Stimulated activated CD8-positive, alpha-beta memory T cell treated with anti-CD3 and anti-CD28 coated beads, Interleukin-12 subunit alpha, Interleukin-12 subunit beta, amount 100 ng/mL, for 4 hours (primary cell): ENCODE measurements around the gene ATP6V0D1.

Experiments
- DNase-seq: peaks from one replicate; pipeline ENCODE4 v3.0.0-alpha.2; 2020; ENCODE audit warnings: low read depth

The ATP6V0D1 gene

DNA sequence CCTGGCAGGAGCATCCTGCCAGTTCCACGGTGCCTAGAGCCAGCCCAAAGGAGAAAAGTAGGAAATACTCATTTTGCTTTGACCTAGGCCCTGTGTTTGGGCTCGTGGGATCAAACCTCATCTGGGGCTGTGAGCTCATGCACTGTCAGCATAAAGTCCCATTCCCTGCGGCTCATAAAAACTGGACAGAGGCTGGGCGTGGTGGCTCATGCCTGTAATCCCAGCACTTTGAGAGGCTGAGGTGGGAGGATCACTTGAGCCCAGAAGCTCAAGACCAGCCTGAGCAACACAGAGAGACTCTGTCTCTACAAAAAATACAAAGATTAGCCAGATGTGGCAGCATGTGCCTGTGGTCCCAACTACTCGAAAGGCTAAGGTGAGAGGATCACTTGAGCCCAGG lies 17.9 kb downstream of the ATP6V0D1 start:
- no peak for DNase-seq

DNA sequence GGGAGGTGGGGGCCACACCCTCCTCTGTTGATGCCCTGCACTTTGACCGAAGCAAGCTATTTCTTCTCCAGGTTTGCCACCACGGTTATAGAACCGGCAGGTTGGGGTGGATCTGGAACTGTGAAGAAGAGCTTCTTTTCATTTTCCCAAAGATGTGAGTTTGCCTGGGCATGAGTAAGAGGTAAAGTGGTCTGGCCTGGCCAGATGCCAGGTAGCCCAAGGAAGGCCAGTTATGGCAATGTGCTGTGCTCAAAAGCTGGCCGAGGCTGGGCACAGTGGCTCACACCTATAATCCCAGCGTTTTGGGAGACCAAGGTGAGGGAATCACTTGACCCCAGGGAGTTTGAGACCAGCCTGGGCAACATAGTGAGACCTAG lies 18.7 kb downstream of the ATP6V0D1 start:
- DNase-seq, result no peak

DNA sequence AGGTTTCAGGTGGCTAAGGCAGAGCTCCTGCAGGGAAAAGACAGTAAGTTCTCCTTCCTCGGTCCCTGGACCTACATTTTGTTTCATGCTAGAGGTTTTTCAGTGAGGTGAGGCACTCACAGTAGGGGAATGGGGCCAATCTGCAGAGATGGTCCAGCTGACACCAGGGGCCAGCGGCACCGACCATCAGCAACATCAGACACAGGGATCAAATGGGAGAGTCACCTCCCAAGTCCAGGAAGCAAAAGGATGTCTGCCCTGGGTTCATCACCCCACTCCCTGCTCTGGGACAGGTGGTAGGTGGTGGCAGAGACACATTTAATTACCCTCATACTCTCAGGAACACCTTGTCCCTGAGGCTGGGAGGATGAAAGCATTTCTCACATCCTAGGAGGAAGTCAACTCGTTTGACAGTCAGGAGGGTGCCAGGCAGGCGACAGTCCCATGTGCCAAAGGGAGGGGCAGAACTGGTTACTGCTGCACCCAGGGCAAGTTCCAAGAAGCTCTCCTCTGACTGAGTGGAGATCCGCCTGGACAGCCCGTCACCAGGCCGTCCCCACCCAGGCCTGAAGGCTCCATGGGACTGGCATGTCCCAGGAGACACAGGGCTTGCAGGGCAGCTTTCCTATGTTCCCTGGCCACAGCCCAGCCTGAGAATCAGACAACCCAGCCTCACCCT lies 19.2 kb downstream of the ATP6V0D1 start:
- no peak for DNase-seq

DNA sequence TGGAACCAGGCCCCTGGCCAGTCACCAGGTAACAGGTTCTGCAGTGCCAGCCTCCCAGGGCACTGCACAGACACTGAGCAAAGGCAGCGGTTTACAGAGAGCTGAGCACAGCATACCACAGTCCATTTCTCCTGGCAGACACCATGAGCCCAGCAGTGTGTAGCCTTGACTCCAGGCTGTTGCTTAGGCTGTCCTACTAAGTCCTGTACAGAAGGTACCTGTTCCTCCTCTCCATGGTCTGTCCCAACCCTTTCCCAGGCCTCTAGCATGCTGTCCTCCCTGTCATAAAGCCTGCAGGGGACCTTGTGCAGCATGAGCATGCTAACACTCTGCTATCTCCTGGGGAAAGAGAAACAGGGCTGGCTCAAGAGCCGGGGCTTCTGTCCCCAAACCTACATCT lies 20.0 kb downstream of the ATP6V0D1 start:
- no peak for DNase-seq

DNA sequence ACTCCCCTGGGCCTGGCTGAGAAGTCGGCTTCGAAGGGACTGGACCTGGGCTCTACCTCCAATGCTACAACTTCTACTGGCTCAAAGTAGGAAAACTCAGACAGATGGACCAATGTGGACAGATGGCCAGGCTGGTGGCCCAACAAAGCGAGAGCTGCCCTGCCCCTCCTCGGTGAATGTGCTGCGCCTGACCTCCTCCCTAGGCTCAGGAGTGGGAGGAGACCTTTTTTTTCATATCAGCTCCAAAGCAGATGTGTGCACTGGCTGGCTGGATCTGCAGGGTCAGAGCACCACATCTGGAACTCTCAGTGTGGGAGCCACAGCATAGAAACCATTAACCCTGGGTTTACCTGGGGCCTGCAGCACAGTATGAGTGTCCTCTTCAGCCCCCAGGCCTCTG lies 20.8 kb downstream of the ATP6V0D1 start:
- no peak for DNase-seq

DNA sequence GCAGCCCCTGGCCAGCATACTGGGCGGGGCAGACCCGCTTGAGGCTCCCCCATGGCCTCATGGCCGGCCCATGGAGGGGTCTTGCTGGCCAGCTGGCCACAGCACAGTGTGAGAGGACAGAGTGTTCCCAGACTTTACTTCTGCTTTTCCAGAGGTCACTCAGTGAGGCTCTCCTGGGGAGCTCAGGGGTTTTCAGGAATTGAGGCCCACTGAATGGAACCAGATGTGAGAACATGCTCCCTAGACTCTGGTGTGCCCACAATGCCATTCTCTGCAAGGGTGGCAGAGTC lies 21.2 kb downstream of the ATP6V0D1 start:
- DNase-seq, result no peak

DNA sequence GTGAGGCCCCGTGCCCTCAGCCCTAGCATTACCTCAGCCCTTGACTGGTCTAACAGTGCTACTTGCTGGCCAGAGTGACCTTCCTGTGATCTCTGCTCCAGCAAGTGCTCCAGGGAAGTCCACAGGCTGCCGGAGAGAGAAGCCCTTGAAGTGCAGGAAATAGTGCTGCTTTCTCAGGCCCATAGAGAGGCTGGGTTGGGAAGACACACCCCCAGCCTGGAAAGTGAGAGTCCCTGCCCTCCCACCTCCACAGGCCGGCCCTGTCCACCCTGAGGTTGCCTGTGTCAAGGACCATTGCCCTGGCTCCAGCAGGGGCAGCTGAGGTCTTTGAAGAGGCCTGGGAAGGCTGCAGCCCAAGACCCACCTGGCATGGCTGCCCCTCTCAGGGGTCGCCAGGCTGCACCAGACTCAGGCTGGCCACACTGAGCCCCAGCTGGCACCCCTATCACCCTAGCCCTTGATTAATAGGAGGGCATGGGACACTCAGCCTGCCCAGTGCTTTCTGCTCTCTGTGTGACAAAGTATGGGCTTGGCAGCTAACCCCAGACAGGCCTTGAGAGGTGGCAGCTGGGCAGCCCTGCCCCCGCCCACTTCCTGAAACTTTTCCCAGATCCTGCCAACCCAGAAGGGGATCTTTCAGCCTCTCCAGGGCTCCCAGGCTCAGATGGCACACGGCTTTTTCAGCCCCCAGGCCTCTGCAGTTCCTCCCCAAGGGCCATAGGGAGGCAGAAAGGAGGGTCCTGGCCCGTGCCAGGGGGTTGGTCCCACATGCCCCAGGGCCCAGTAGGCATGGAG lies 21.7 kb downstream of the ATP6V0D1 start:
- DNase-seq, result no peak

DNA sequence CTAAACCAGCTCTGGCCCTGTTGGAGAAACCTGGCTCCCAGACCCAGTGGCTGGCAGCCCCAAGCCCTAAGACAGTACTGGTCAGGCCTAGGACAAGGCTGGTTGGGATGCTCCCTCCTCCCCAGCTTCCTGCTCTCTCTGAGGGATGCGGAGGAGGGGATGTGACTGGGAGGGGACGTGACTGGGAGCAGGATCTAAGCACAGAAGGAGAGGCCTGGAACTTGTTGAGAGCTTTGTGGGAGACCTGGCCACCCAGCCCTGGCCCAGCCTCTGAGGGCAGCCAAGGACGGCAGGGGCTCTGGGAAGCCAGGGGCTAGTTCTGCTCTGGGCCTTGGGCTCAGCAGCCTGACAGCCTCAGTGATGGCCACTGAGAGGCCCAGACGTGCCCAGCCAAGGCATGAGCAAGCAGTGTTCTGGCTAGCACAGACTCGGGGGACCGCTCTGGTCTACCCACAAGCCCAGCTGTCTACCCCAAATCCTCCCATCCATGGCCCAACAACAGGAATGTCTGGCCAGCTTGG lies 22.8 kb downstream of the ATP6V0D1 start:
- no peak for DNase-seq

DNA sequence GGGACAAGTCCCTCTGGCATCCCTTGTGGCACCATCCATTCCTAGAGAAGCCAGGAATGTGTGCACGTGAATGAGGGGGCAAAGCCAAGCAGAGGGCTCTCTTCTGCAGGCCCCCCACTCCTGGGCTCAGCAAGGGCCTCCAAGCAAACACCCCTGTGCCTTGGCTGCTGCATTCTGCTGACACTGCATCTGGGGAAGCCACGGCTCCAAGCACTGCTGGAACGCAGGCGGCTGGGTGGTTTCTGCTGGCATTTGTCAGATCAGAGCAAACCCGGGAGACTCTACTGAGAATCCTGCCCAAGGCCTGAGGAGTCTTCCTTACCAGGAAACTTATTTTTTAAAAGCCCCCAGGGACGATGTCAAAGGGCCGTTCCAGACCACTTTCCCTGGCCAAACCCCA lies 23.3 kb downstream of the ATP6V0D1 start:
- no peak for DNase-seq

DNA sequence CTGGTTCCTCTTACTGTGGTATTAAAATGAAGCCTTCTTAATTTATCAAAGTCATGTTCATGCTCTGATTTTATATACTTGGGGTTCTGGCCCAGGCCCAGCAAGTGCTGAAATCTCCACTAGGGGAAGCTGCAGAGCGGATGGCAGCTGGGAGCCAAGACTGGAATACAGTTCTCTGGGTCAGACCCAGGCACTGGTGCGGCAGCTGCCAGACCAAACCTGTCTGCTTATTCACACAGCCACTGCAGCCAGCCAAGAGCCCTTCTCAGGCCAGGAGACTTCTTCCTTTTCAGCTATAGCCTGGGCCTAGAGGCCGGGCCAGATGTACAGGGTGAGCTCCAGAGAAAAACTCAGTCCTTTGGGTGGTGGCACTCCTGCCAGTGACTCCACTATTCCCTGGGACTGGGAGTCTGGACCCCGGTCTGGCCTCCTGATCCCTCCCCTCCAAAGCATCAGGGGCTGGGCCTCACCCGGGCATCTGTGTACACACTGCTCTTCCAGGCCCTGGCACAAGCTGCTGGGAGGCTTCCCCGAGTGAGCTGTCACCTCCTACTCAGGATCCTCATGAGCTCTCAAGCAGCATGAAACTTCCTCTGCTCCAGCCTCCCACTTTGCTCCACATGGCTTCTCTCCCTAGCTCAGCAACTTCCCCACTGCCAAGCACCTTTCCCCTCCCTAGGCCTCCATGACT lies 24.4 kb downstream of the ATP6V0D1 start:
- DNase-seq, result no peak

DNA sequence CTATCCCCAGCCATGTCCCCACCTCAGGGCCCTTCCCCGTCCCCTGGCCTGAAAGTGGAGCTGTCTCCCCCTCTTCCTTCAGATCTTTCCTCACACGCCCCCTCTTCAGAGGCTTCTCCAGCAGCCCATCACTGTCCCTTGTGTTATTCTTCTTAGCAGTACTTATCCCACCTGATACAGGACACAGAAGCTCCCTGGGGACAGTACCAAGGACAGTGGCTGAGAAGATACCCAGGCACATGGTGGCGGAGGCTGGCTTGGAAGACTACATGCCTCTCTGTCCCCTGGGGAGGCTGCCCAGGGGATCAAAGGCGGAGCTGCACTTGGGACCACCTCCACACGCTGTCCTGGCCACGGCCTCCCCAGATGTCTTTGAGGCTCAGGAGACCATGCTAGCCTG lies 26.1 kb downstream of the ATP6V0D1 start:
- no peak for DNase-seq

DNA sequence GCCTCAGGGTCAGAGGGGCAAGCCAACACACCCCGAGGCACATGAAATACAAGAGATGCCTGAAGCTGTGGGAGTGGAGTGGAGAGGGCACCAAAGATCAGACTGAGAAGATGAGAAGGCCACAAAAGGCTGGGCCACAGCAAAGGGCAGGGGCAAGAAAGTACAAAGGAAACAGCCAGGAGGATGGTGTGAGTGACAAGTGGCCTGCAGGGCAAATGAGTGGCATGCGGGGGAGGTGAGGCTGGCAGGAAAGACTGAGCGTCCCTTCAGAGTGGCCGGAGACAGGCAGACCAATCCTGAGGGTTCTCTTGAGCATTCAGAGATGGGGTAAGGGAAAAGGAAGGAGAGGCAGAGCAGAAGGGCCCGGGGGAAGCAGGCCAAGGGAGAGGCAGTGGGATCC lies 26.9 kb downstream of the ATP6V0D1 start:
- no peak for DNase-seq

DNA sequence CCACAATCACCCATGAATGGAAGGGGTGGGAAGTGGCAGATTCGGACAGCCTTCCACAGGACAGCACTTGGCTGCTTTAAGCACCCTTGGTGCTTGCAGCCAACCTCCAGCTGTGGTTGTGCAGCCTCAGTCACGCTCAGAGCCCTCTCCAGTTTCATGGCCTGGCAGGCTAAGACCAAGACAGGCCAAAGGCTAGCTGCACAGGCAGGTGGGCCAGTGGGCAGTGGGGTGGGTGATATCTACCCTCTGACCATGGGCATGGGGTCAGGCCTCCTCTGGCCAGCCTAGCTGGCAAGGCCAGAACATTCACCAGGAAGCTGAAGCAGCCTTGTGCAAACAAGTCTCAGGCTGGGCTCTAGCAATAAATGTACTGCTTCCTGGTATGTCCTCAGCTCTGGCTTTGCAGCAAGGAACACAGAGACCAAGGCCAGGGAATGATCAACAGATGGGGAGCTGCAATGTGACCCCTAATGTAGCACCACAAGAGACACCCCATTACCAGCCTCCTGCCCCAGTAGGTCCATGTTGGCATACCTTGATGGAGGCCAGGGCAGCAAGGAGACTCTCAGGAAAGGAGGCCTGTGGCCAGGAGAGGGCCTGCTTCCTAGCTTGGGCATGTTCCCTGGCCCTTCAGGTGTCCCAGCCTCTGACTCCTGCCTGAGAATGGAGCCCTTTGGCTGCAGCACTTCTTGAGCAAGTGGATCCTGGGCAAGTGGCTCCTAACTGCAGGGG lies 29.1 kb downstream of the ATP6V0D1 start:
- no peak for DNase-seq

DNA sequence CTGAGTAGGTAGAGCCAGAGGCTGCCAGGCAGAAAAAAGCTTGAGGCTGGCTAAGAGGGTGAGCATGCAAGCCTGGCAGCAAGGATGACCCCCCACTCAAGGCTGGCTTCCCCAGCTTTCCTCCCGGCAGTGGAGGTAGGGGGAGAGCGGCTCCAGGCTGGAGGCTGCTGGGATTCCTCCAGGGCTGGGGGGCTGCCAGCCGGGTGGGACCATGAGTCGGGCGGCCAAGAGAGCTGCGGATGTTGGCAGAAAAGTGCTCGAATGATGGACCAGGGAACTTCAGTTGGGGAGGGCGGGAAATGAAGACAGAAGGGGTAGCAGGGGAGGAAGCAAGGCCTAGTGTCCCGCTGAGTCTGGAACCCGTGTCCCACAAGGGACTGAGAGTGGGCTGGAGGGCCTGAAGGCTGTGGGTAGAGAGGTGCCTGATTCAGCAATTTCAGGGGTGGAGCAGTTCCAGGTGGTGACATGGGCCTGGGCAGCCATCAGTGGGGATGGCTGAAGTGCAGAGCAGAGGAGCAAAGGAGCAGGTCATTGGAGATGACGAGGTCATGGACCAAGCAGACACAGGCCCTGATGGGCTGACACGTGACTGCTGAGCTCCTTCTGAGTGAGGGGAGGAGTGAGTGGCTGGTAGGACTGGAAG lies 29.8 kb downstream of the ATP6V0D1 start:
- DNase-seq, result no peak

DNA sequence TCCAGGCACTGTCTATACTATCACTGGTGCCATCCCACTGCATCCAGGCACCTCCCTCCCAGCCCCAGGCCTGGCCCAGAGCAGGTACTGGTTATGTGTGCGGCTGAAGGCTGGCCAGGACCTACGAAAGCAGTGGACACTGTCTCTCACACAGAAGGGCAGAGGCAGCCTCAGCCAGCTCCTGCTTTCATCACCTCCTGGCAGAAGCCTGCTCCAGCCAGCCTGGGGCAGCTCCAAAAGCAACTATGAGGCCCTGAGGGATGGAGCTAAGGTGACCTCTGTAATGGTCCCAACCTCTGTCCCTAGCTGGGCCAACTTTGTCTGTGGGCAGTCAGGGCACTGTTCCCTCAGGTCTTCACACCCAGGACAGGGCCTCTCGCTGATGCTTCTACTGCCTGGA lies 31.2 kb downstream of the ATP6V0D1 start:
- DNase-seq, result no peak

DNA sequence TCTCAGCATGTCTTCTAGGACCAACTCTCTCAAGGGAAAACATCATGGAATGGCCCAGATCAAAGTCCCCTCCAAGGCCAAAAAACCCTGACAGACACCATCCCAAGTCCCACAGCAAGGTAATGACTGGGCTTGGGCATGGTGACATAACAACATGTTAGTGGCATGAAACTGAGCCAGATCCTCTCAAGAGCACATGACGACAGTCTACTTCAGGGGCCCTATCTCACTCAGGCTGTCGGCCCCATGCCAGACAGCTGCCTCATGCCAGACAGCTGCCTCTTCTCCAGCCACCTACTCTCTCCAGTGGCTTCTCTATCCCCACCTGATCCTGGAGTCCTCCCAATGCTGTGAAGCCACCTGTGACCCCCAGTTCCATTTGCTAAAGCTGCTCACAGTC lies 31.6 kb downstream of the ATP6V0D1 start:
- no peak for DNase-seq

DNA sequence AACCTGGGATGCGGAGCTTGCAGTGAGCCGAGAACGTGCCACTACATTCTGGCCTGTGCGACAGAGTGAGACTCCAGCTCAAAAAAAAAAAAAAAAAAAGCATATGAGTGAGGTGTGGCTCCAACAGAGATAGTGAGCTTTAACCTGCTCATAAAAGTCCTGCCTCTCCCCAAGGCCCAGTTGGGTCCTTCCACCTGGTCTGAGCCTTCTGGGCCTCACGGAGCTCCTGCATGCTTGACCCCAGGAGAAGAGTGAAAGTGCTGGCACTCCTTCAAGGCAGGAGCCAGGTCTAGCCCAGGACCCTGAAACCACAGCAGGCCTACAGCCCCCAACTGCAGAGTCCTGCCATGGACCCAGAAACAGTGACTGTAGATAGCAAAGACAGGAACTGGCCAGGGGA lies 32.4 kb downstream of the ATP6V0D1 start:
- no peak for DNase-seq

DNA sequence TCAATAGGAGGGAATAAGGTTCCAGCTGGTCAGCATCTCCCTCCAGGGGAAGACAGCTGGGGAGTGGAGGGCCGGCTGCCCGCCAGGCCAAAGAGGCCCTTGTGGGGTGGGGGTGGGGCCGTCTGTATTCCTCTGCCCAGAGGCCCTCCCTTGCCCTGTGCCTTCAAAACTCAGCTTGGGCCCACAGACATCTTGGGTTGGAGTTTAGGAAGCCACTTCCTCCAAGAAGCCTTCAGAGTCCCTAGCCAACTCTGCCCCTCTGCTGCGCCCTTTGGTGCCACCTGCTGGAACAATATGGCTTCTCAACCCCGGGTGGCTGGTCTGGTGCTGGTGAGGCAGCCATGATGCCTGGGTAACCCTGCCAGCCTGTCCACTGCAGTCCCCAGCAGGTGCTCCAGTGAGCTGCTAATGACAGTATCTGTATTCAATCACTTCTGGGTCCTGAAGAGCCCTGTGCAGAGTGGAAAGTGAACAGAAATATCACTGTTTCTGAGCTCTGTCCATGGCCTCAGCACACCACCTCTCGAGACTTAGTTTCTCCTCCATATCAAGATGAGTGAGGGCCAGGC lies 33.4 kb downstream of the ATP6V0D1 start:
- no peak for DNase-seq

DNA sequence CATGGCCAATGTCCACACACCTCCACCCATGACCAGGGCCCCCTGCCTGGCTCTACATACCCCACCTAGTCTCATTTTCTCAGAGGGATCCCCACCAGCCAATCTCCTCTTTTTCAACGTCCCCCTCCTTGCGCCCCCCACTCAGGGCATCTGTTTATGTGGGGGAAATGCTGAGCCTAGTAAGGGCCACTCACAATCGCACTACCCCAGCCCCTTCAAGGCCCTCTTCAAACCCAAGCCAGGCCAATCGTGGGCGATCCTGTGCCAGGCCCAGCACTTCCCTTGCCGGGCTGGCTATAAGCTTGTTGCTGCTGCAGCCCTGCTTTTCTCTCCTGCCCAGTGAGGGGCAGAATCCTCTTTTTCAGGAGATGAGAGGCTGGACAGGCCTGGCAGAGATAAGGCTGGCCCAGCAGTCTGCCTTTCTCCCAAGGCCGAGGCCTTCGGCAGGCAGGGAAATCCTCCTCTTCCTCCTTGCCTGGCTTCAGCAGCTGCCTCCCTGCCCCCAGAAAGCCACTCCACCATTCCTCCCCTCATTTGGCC lies 33.9 kb downstream of the ATP6V0D1 start:
- no peak for DNase-seq

DNA sequence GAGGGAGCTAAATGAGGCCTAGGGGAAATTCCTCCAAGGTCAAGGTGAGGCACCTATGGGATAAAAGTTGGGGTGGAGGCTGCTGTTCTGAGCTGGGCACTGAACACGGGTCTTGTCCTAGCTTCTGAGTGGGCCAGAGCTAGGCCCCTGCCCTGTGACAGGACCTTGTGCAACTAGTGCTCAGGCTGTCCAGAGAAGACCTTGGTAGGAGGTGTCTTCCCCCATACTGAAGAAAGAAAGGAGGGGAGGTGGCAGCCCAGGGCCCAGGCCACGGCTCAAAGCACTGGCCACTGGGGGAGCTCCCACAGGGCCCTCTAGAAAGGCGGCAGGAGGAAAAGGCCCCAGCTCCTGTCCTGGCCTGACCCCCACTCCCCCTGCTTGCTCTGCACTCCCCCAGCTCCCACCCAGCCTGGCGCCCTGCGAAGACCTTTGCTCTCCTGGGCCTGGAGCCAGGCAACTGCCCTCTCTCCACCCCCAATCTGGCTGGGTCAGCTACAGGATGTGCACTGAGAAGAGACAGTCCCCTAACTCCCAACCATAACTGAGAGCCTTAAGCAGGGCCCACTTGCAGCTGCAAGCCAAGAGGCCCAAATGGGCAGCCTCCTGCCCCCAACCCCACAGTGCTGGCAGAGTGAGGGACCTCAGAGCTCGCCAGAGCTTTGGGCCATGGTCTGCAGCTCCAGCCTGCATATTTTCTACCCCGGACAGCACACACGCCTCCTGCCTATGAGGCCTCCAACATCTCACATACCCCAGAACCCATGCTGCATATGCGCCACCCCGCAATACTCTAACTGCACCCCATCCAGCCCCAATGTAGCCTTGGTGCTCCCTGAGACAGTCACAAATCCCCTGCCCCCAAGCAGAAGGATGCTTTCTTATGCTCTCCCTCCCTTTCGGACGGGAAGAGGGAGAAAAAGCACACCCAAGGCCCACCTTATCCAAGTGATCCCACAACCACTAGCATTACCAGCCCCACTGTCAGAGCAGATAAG lies 34.7 kb downstream of the ATP6V0D1 start:
- no peak for DNase-seq
